ENCODE measurements around the gene LTBP3. TPM values are rescaled to one million over a fixed set of nuclear protein-coding genes. Genes with fewer than 3 reads are reported as not detected.

Gene LTBP3
- total RNA-seq, 1 donor: 47.3 TPM

DNA sequence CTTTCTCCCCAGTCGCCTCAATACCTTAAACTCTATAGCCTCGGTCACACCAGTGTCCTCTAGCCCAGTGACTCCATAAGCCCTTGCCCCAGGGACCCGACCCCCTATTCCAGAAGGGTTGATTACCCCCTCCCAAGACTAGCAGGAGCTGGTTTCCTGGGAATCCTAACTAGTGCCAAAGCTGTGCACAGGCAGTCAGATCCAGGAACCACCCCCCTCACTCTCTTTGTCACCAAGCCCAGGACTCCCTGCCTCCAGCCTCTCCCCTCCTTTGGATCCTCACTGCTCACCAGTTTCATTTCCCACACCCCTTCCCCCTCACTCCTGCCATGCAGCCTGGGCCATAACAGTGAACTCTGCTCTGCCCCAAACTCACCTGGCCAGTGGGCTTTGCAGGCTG is 9.8 kb downstream of the LTBP3 start:
- no peak for DNase-seq (ENCODE audit: low read depth)
- H3K4me3 ChIP-seq (ENCODE audit: low read depth, low read length): no peak overlapping the region
- TF ChIP-seq, protein P1, sequence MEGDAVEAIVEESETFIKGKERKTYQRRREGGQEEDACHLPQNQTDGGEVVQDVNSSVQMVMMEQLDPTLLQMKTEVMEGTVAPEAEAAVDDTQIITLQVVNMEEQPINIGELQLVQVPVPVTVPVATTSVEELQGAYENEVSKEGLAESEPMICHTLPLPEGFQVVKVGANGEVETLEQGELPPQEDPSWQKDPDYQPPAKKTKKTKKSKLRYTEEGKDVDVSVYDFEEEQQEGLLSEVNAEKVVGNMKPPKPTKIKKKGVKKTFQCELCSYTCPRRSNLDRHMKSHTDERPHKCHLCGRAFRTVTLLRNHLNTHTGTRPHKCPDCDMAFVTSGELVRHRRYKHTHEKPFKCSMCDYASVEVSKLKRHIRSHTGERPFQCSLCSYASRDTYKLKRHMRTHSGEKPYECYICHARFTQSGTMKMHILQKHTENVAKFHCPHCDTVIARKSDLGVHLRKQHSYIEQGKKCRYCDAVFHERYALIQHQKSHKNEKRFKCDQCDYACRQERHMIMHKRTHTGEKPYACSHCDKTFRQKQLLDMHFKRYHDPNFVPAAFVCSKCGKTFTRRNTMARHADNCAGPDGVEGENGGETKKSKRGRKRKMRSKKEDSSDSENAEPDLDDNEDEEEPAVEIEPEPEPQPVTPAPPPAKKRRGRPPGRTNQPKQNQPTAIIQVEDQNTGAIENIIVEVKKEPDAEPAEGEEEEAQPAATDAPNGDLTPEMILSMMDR (IDR thresholded peaks at IDR 0.05; ENCODE audit: insufficient read depth, low read length): no peak

DNA sequence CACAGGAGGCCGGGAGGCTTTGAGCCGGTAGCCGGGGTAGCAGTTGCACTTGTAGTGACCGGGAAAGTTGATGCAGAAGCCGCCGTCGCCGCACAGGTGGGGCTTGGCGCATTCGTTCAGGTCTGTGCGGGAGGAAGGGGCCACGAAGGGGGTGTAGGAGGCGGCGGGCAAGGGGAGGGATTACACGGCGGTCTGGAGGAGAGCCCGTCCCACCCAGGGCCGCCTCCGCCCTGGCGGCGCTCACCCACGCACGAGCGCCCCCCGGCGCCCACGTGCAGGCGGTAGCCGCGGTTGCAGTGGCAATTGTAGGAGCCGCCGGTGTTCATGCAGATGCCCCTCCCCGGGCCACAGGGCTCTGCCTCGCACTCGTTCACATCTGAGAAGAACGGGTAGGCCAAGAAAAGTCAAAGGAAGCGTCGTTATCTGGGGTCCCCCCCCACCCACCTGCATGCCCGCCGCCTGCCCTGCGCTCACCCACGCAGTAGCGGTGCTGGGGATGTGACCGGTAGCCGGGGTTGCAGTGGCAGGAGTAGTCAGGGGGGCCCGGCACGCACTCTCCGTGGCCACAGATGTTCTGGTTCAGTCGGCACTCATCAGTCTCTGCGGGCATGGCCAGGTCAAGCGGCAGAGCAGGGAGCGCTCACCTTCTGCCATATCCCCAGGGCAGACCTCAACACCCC is 10.6 kb downstream of the LTBP3 start:
- no peak for DNase-seq (ENCODE audit: low read depth)
- TF ChIP-seq, protein P1 (IDR thresholded peaks at IDR 0.05; ENCODE audit: insufficient read depth, low read length): no peak
- no peak overlapping the region for H3K4me3 ChIP-seq (ENCODE audit: low read depth, low read length)

DNA sequence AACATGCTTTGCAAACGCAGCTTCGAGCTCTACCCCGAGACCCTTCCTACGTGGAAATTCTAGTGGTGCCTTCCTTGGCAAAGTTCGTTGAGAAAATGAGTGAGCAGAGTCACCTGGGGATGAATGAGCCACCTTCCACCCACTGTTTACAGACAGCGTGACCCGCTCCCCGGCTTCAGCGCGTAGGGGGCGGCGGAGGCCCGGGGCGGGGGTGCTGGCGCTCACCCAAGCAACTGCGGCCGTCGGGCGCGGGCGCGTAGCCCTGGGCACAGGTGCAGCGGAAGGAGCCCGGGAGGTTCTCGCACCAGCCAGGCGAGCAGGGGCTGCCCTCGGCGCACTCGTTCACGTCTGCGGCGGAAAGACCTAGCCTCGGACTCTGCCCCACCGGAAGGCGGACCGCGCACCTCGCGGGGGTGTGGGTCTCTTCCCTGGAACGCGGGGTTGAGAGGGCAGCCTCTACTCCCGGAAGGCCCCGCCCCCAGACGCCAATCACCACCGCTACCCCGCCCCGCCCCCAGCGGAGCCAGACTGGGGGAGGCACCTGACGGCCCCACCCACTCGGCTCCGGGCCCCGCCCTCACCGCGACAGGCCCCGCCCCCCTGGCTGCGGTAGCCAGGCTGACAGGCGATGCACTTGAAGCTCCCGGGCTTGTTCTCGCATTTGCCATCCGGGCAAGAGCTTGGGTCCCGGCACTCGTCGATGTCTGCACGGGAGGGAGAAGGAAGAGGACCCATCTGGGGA is 11.8 kb downstream of the LTBP3 start:
- TF ChIP-seq, protein P1 (IDR thresholded peaks at IDR 0.05; ENCODE audit: insufficient read depth, low read length): no peak
- DNase-seq (ENCODE audit: low read depth): no peak
- no peak overlapping the region for H3K4me3 ChIP-seq (ENCODE audit: low read depth, low read length)

DNA sequence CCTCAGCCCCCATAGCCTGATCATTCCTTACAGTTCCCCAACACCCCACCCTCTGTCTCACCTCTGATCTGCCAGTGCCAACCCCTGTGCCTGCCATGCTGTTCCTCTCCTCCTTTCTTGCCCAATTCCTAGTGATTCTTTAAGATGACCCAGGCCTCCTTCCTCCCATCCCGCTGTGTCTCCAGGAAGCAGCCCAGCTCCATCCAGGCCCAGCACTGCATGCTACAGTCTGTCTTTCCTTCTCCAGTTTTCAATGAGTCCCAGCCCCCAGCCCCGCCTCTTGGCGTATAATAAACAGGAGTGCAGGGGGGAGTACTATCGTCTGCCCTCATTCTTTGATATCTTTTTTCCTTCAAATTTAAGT is 12.3 kb downstream of the LTBP3 start:
- no peak for DNase-seq (ENCODE audit: low read depth)
- TF ChIP-seq, protein P1 (IDR thresholded peaks at IDR 0.05; ENCODE audit: insufficient read depth, low read length): no peak
- H3K4me3 ChIP-seq (ENCODE audit: low read depth, low read length): no peak overlapping the region

DNA sequence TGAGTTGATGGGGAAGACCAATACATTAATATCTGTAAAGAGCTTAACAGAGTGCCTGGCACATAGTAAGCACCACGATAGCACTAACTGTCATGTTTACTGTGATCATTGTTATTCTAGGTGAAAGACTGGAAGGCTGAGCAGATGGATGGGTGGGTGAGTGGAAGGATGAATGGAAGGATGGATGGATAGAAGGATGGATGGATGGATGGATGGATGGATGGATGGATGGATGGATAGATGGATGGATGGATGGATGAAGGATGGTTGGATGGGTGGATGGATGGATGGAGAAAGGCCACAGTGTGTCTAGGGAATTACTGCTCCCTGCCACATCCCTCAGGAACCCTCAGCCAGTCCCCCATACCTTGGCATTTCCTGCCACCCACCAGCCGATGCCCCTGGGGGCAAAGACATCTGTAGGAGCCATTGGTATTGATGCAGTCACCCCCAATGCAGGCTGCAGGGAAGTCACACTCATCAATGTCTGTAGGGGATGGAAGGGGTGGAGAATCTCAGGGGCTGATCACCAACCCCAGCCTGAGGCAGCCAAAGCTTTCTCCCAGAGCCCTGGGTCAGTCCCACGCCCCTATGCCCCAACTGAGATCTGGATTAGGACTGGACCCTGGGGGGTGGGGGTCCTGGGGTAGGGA is 15.3 kb downstream of the LTBP3 start:
- TF ChIP-seq, protein P1 (IDR thresholded peaks at IDR 0.05; ENCODE audit: insufficient read depth, low read length): no peak
- H3K4me3 ChIP-seq (ENCODE audit: low read depth, low read length): no peak overlapping the region
- DNase-seq (ENCODE audit: low read depth): no peak

DNA sequence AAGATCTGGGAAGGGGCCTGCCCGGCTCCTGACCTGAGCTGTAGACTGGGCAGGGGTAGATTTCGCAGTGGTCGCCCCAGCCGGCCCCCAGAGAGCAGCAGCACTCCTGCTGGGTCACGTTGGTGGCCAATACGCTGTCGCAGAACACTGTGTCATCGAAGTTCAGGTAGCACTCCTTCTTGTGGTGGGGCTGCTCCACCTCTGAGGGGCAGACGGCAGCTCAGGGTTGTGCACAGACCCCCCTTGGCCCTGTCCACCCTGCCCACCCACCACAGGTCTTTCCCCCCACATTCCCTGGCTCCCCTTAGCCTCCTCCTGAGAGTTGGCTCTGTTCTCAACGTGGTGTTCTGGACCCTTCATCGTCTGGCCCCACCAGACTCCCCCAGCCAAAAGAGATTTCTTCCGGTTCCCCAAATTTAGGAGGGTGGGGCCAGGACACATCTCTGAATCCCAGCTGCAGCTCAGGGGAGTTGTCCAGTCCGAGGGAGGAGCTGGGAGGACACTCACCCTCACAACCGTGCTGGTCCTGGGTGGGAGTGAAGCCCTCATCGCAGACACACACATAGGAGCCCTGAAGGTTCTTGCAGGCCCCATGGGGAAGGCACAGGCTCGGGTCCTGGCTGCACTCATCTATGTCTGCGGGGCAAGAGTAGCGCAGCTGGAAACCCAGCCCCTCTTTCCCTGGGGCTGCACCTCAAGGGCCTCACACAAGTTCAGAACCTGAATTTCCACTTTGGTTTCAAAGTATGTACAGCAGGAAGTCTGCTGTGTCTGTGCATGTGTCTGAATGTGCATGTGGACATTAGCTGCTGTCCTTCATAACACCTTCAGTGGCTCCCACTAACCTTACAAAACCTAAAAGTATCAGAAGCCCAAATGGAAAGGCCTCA is 16.8 kb downstream of the LTBP3 start:
- peak overlapping the region; percentile 39 for H3K4me3 ChIP-seq (ENCODE audit: low read depth, low read length)
- no peak for DNase-seq (ENCODE audit: low read depth)
- TF ChIP-seq, protein P1 (IDR thresholded peaks at IDR 0.05; ENCODE audit: insufficient read depth, low read length): no peak
